ENCODE data around the gene IQSEC1. TPM values are rescaled to one million over a fixed set of nuclear protein-coding genes. Genes with fewer than 3 reads are reported as not detected.

Gene IQSEC1
- total and polyA plus RNA-seq, 7 donors, result 2.5 to 39.1 (median 23.9) TPM

GRCh38 chr3:13086531-13086981 is 13.3 kb upstream of the IQSEC1 start:
- H3K36me3 ChIP-seq, result no peaks in the 10 kb centered on the region
- TF ChIP-seq CTCF (IDR thresholded peaks at IDR 0.05), result no peak
- TF ChIP-seq POLR2AphosphoS5 (IDR thresholded peaks at IDR 0.05), result no peak
- no peak for TF ChIP-seq POLR2A (IDR thresholded peaks at IDR 0.05)
- no peak for TF ChIP-seq EP300 (IDR thresholded peaks at IDR 0.05)
- no peak overlapping the region for H3K27ac ChIP-seq
- H3K4me1 ChIP-seq, result no peaks in the 10 kb centered on the region
- 70 to 87% methylated on average over 7 of the region's 7 CpGs for WGBS, 2 donors
- intact Hi-C loops (cut with DNase I), result no loop called here
- no peak overlapping the region for H3K4me3 ChIP-seq
- no peak for DNase-seq
- H3K27me3 ChIP-seq, result no peaks in the 10 kb centered on the region
- no peaks in the 10 kb centered on the region for H3K9me3 ChIP-seq

- no peak for DNase-seq
- no peaks in the 10 kb centered on the region for H3K36me3 ChIP-seq
- no peak for TF ChIP-seq POLR2A (IDR thresholded peaks at IDR 0.05)
- TF ChIP-seq POLR2AphosphoS5 (IDR thresholded peaks at IDR 0.05), result no peak
- WGBS, 2 donors, result 95 to 96% methylated on average over 8 of the region's 8 CpGs
- H3K4me3 ChIP-seq, result no peak overlapping the region
- intact Hi-C loops (cut with DNase I), result no loop called here
- H3K9me3 ChIP-seq, result no peaks in the 10 kb centered on the region
- H3K27ac ChIP-seq, result no peak overlapping the region
- H3K4me1 ChIP-seq, result no peaks in the 10 kb centered on the region
- no peaks in the 10 kb centered on the region for H3K27me3 ChIP-seq
Observed at GRCh38 chr3:13085846-13086179, 12.6 kb upstream of the IQSEC1 start.

- WGBS, 2 donors, result 86 to 91% methylated on average over 26 of the region's 26 CpGs
- no peaks in the 10 kb centered on the region for H3K9me3 ChIP-seq
- no peaks in the 10 kb centered on the region for H3K4me1 ChIP-seq
- H3K4me3 ChIP-seq, result no peak overlapping the region
- intact Hi-C loops (cut with DNase I), result no loop called here
- H3K36me3 ChIP-seq, result no peaks in the 10 kb centered on the region
- TF ChIP-seq POLR2AphosphoS5 (IDR thresholded peaks at IDR 0.05) (no peak), CTCF (IDR thresholded peaks at IDR 0.05) (no peak), POLR2A (IDR thresholded peaks at IDR 0.05) (no peak), EP300 (IDR thresholded peaks at IDR 0.05) (no peak)
- no peak for DNase-seq
- no peaks in the 10 kb centered on the region for H3K27me3 ChIP-seq
- no peak overlapping the region for H3K27ac ChIP-seq
Observed at GRCh38 chr3:13085081-13085845, 12.0 kb upstream of the IQSEC1 start.

GRCh38 chr3:13083898-13084297 is 10.7 kb upstream of the IQSEC1 start:
- no peaks in the 10 kb centered on the region for H3K4me1 ChIP-seq
- intact Hi-C loops (cut with DNase I), result no loop called here
- no peaks in the 10 kb centered on the region for H3K36me3 ChIP-seq
- no peak for DNase-seq
- WGBS, 2 donors, result 70 to 79% methylated on average over 8 of the region's 8 CpGs
- no peaks in the 10 kb centered on the region for H3K27me3 ChIP-seq
- H3K9me3 ChIP-seq, result no peaks in the 10 kb centered on the region
- TF ChIP-seq POLR2AphosphoS5 (IDR thresholded peaks at IDR 0.05), result no peak
- H3K27ac ChIP-seq, result no peak overlapping the region
- no peak overlapping the region for H3K4me3 ChIP-seq

- no peaks in the 10 kb centered on the region for H3K36me3 ChIP-seq
- intact Hi-C loops (cut with DNase I), result no loop called here
- WGBS, 2 donors, result 83 to 85% methylated on average over 6 of the region's 6 CpGs
- no peaks in the 10 kb centered on the region for H3K4me1 ChIP-seq
- no peaks in the 10 kb centered on the region for H3K9me3 ChIP-seq
- peaks cover 0 to 4% (median 0%) of the 10 kb centered on the region in 3 donors for H3K27me3 ChIP-seq
- DNase-seq, result no peak
- TF ChIP-seq POLR2AphosphoS5 (IDR thresholded peaks at IDR 0.05), result no peak
- TF ChIP-seq CTCF (IDR thresholded peaks at IDR 0.05), result no peak
- no peak for TF ChIP-seq EP300 (IDR thresholded peaks at IDR 0.05)
- H3K27ac ChIP-seq, result no peak overlapping the region
- H3K4me3 ChIP-seq, result no peak overlapping the region
Observed at GRCh38 chr3:13083254-13083653, 10.0 kb upstream of the IQSEC1 start.

- TF ChIP-seq EP300 (IDR thresholded peaks at IDR 0.05), result no peak
- no peak for TF ChIP-seq POLR2A (IDR thresholded peaks at IDR 0.05)
- no peak for TF ChIP-seq POLR2AphosphoS5 (IDR thresholded peaks at IDR 0.05)
- no peak for TF ChIP-seq CTCF (IDR thresholded peaks at IDR 0.05)
- Histone ChIP-seq H3K36me3 (no peaks in the 10 kb centered on the region), H3K27me3 (peaks cover 0 to 9% (median 0%) of the 10 kb centered on the region in 3 donors), H3K9me3 (no peaks in the 10 kb centered on the region), H3K4me3 (no peak overlapping the region), H3K27ac (no peak overlapping the region), H3K4me1 (peaks cover 0 to 4% (median 4%) of the 10 kb centered on the region in 4 donors)
- WGBS, 2 donors, result 84 to 89% methylated on average over 13 of the region's 13 CpGs
- intact Hi-C loops (cut with DNase I), result no loop called here
- no peak for DNase-seq
Observed at GRCh38 chr3:13082677-13083076, 9.4 kb upstream of the IQSEC1 start.

Data from sigmoid colon (tissue), 7 donors.